Kidney epithelial cell (primary cell): ENCODE data around the gene TBC1D2. TPM values are rescaled to one million over a fixed set of nuclear protein-coding genes. Genes with fewer than 3 reads are reported as not detected.

ENCODE experiments used
- DNase-seq: peaks from one replicate; pipeline ENCODE4 v3.0.0-alpha.2; 2010; ENCODE audit warnings: low read depth
- H3K27me3 ChIP-seq: 2 replicates; pipeline ENCODE4 v1.6.0; 2011; ENCODE audit warnings: low read length; ENCODE audit not compliant: control insufficient read depth, insufficient read depth
- H3K36me3 ChIP-seq: 2 replicates; pipeline ENCODE4 v1.5.1; 2011; ENCODE audit warnings: low read length; ENCODE audit not compliant: control insufficient read depth, insufficient read depth
- H3K4me3 ChIP-seq: 2 replicates; pipeline ENCODE4 v1.5.1; 2011; ENCODE audit warnings: low read depth, mild to moderate bottlenecking, control low read depth, low read length
- total RNA-seq: library from RNA; depleted of rRNA; stranded (reverse); fragments of >200 nt; gene quantifications from 2 replicates; pipeline ENCODE4 v1.2.3, GENCODE V29; 2015
- TF ChIP-seq, protein P1 (sequence below): IDR thresholded peaks from 2 replicates; pipeline ENCODE4 v1.5.1; 2011; ENCODE audit warnings: mild to moderate bottlenecking, moderate library complexity, low read length, control low read depth, inconsistent platforms; ENCODE audit not compliant: insufficient read depth, poor library complexity, severe bottlenecking

The TBC1D2 gene
- total RNA-seq, 1 donor from 2014 or later, result 21.4 TPM

- no peak overlapping the region for H3K4me3 ChIP-seq
- H3K36me3 ChIP-seq, result no peaks in the 10 kb centered on the region
- no peaks in the 10 kb centered on the region for H3K27me3 ChIP-seq
- TF ChIP-seq, protein P1, sequence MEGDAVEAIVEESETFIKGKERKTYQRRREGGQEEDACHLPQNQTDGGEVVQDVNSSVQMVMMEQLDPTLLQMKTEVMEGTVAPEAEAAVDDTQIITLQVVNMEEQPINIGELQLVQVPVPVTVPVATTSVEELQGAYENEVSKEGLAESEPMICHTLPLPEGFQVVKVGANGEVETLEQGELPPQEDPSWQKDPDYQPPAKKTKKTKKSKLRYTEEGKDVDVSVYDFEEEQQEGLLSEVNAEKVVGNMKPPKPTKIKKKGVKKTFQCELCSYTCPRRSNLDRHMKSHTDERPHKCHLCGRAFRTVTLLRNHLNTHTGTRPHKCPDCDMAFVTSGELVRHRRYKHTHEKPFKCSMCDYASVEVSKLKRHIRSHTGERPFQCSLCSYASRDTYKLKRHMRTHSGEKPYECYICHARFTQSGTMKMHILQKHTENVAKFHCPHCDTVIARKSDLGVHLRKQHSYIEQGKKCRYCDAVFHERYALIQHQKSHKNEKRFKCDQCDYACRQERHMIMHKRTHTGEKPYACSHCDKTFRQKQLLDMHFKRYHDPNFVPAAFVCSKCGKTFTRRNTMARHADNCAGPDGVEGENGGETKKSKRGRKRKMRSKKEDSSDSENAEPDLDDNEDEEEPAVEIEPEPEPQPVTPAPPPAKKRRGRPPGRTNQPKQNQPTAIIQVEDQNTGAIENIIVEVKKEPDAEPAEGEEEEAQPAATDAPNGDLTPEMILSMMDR, result no peak
- DNase-seq, result no peak
These were observed 72.4 kb downstream of the TBC1D2 start for GRCh38 chr9:98182889-98183599.

GRCh38 chr9:98182069-98182820 is 73.2 kb downstream of the TBC1D2 start:
- DNase-seq, result no peak
- H3K27me3 ChIP-seq, result no peaks in the 10 kb centered on the region

GRCh38 chr9:98181746-98182068 is 73.7 kb downstream of the TBC1D2 start:
- H3K27me3 ChIP-seq, result no peaks in the 10 kb centered on the region
- no peak overlapping the region for H3K4me3 ChIP-seq
- no peak for DNase-seq
- no peaks in the 10 kb centered on the region for H3K36me3 ChIP-seq
- TF ChIP-seq, protein P1, result no peak

More at GRCh38 chr9:98182069-98182820, 73.2 kb downstream of the TBC1D2 start:
- no peak overlapping the region for H3K4me3 ChIP-seq
- no peaks in the 10 kb centered on the region for H3K36me3 ChIP-seq
- TF ChIP-seq, protein P1, result no peak

GRCh38 chr9:98180996-98181395 is 74.5 kb downstream of the TBC1D2 start:
- no peaks in the 10 kb centered on the region for H3K27me3 ChIP-seq
- DNase-seq, result no peak
- no peak overlapping the region for H3K4me3 ChIP-seq
- no peaks in the 10 kb centered on the region for H3K36me3 ChIP-seq
- TF ChIP-seq, protein P1, result no peak

DNA sequence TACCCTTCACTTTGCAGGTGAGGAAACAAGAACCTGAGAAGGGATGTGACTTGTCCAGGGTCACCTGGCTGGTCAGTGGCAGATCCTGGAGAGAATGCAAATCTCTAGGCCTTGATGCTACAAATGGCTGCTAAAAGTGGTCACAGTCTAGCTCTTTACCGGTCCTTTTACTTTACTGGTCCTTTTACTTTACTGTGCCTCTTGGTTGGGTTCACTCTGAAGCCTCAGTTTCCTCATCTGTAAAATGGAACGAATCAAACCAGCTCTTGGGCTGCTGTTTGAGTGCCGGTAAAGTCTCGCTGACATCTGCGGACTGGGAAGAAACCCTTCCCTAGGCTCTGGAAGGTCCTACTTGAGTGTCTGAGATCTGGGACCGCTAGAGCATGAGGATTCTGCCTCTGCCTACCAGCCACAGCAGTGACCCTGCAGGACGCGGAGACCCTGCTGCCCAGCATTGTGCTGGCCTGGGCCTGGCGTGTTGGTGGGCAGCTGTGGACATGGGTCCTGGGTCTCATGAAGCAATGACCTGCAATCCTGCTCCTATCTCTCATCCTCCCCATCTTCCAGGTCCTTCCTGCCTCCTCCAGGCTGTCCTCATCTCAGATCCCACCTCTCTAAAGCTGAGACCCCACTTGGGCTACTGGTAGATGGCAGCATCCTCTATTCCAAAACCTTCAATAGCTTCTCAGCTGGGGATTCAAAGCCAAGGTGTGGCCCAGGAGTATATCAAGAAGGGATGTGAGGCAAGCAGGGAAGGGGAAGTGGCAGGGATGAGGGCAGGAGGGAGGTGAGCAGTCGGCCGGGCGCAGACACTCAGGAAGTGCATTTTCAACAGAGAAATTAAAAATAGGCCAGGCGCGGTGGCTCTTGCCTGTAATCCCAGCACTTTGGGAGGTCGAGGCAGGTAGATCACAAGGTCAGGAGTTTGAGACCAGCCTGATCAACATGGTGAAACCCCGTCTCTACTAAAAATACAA is 76.3 kb downstream of the TBC1D2 start:
- Histone ChIP-seq H3K36me3 (no peaks in the 10 kb centered on the region), H3K27me3 (no peaks in the 10 kb centered on the region), H3K4me3 (no peak overlapping the region)
- no peak for DNase-seq
- TF ChIP-seq, protein P1, result no peak
